HTERT RPE-1 (cell line): Measurements from ENCODE around the gene ING2.

ENCODE experiments used
- in situ Hi-C: fragments of 300-500 bp; cut with MboI; formaldehyde crosslinking; loops from 4 replicates; pipeline ENCODE4 v1.14.3; 2020; ENCODE audit warnings: low sequenced_read_pairs

The ING2 gene

DNA sequence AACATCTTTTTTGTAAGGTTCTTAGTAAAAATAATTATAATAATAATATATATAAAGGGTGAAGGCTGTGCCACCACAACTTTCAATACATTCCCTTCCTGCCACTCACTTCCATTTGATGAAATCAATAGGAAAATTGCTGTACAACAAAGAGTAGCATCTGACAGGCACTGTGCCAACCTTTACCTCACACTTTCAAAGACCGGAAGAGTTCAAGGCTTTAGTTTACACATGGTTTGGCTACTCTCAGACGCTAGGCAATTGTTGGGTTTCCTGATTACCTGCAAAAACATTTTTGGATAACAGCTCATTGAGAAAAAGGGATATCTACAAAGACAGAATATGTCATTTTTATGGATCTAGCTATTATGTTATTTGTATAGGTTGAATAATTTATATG is 5.5 kb upstream of the ING2 start:
- in situ Hi-C loops = no loop called here

DNA sequence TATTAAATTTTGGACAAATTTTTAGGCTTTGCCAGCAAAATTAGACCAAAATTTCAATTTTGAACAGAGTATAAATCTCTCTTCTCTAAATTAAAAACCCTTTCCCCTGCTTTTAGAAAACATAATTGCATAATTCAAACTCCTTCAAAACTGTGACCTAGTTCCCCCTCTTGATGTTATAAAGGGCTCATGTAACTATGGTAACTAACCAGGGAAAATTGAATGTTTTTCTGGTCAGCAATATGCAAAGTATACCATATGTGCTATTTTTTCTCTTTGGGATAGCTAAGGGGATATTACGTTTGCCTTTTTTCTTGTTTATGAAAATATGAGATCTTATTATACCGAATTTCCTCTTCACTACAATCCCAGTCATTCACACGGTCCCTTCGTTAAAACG is 5.1 kb upstream of the ING2 start:
- in situ Hi-C loops = no loop called here

DNA sequence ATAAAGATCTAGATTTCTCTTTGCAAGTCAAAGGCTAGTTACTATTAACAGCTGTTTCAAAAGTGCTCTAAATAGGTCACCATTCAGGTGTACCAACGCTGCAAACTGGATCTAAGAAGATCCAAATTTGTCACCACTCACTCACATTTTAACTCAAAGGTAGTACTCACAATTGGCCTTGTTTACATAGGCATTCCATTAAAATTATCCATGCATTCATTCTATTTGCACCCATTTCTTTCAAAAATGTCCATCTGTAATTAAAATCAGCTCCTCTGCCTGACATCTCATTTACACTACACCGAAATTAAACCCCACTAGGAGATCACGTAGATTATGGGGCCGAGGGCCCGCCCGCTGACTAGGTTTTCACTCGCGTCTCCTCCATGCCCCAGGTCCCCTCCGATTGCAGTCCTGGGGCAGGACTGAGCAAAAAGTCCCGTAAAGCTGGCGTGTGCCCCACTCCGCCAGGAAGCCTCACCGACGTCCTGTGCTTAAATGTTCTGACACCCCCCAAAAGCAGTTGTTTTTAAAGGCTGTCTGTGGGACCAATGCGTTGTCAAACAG is 1.3 kb upstream of the ING2 start:
- in situ Hi-C loops = no loop called here

DNA sequence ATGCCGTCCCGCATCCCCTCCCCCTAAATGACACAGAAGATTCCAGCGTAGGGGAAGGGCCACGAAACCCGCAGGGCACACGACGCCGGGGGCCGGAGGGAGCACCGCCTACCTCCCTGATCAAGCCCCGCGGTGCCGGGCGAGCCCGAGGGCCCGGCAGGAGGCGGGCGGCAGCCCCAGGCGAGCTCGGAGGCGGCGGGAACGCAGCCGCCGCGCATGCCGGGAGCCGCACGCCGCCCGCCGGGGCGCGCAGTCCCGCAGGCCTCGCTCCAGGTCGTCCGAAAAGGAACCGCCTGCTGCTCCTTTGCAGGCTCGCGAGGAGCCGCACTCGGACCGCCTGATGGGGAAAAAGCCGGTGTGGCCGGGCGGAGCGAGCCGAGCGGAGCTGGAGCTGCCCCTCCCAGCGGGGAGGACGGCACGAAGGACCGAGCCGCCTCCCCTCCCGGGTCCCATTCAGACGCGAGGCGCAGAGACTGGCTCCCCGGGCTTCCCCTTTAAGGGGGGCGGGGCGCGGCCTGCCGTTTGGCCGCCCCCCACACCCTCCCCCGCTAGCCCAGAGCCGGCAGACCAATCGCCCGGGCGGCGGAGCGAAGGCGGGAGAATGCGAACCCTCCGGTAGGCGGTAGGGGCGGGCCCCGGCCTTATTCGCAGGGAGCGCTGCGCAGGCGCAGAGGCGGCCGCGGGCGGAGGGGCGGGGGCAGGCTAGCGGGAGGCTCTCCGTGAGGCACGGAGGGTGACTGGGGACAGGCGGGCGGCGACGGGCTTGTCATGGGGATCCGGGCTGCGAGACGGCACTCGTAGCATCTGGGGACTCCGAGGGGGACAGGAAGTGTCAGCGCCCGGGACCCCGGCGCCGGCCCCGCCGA is 561 bp upstream of the ING2 start:
- in situ Hi-C loops = no loop called here

DNA sequence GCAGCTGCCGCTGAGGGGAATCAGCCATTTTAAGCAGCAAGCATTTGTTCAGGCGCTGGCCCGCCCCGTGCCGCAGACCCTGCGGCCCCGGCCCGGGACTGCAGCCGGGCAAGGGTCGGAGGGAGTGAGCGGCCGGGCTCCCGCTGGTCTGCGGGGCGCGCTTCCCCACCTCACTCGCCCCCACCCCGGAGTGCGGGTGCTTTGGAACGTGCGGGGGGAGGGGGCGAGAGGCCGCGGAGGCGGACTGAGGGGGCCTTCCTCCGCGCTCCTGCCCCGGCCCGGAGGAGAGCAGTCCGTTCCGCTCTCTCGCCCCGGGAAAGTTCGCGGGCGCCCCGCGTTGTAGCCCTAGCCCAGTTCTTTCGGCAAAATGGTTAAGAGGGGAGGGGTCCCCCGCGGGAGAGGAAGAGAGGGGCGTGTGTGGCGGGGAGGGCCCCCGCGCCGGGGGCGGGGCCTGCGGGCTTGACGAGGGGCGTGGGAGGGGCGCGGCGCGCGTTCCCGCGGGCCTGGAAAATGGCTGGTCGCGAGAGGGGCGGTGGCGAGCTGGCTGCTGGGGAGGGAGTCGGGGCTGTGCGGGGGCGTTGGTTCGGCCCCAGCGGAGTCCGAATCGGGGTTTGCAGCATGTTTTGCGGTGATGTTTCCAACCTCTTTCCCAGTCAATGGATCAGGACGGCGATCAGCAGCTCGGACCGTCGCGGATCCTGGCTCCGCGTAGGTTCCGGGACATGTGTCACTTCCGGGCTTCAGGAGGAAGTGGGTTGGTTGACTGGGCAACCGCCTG is 942 bp downstream of the ING2 start:
- in situ Hi-C loops = no loop called here

DNA sequence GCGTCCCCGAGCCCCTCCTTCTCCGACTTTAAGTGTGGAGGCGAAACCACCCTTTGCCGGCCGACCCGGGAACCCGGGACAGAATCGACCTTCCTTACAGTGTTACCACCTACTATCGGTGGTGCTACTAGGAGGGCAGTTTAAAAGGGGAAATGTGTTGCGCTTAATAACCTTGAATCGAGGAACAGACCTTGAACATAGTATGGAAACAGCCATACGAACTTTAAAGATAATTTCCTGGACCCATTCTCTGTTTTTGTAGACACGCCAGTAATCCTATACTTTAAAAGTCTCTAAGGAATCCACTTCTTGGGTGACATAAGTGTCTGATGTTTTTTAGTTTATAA is 1.5 kb downstream of the ING2 start:
- in situ Hi-C loops = no loop called here

DNA sequence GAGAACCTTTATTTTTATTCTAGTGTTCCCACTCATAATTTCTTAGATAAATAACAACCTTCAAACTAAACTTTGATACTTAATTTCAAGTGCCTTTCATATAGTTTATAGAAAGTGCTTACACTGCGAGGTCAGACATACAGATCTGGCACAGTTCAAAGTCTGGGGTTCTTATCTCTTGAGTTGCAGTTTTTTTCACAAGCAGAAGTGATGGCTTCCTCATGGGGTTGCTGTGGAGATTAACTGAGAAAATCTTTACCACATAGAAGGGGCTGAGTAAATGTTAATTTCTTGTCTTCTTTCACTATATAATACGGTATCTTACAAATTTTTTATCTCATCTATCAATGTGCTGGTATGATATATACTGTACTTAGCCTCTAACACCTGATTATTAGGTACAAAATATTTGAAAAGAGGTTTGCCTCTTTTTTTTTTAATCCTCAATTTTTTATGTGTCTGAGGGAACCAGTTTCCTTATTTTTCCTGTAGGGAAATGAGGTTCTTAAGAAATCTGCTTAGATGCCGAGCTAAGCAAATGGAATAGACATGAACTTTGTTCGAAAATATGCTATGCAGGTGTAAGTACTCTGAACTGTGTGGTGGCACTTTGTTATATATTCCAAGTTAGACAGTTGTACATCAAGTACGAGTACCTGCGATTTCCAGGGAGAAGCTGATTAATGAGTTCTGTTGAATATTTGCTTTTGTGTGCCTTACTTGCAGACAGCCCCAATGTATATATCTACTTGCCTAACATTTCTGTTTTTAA is 3.3 kb downstream of the ING2 start:
- in situ Hi-C loops = no loop called here

DNA sequence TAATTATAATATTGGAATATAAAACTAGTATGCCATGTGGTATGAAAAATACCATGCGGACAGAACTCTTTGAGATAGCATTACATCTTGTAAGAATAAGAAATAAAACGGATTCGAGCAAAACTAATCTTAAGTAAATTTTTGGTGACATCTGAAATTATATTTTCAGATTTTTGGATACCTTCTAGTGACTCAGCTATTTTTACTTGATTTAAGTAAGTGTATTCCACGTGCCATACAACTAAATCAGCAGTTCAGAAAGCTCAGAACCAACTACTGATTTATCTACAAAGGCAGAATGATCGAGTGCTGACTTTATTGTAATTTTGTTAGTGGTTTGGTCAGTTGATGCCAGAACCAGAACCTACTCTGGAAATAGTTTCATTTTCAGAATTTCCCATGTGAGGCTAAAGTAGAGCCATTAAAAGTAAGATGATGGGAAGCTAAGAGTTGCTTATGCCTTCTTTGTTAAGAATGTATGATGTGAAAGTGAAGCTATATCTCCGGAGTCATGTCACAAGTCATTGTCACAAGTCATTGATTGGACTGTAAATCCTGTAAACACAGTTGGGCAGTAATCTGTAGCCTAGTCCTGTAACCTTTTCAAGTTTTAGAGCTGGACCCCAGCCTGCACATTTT is 4.0 kb downstream of the ING2 start:
- in situ Hi-C loops = no loop called here

DNA sequence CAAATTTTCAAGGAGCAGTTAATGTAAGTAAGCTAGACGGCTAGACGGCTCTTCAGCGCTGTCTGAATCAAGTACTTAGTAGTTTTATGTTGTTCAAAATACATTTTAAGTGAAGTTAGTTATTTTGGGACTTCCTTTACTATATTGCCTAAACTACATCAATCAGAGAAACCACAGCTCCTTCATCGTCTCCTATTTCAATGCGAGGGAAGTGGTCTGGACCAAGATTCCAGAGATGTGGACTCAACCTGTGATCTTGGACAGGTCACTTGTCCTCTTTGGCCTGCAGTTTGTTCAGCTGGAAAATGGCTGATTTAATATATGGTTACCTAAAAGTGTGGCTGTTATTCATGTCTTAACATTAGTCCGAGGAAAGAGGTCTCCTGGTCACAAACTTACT is 10.6 kb downstream of the ING2 start:
- in situ Hi-C loops = no loop called here

DNA sequence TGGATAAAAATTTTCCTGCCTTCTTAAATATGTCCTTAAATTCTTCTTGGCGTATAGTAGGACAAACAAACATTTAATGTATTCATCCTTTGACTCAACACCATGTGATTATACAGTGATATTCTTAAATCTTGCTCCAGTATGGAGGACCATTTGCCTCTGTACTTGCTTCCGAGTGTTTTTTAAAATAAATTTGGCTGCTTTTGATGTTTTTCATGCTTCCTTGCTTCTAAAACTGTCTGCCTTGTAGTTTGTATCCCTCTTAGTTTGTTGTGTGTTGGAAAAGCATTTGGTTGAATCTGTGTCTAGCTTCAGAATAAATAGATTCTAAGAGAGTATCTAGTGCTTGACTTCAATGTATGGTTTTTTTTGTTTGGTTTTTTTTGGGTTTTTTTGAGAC is 12.3 kb downstream of the ING2 start:
- in situ Hi-C loops = no loop called here

DNA sequence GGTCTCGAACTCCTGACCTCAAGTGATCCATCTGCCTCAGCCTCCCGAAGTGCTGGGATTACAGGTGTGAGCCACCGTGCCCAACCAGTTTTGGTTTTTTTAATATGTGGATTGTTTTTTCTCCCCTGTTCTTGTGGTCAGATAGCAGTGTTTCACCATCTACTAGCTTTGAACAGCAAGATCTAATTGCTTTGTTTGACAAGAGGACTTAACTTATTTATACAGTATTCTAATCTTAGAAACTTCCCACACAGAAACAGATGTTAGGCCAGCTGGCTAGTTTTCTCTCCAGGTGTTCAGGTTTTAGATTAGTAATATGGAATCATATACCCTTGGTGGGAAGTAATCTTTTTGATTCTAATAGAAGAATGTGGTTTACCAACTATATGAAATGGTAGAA is 12.9 kb downstream of the ING2 start:
- in situ Hi-C loops = no loop called here

DNA sequence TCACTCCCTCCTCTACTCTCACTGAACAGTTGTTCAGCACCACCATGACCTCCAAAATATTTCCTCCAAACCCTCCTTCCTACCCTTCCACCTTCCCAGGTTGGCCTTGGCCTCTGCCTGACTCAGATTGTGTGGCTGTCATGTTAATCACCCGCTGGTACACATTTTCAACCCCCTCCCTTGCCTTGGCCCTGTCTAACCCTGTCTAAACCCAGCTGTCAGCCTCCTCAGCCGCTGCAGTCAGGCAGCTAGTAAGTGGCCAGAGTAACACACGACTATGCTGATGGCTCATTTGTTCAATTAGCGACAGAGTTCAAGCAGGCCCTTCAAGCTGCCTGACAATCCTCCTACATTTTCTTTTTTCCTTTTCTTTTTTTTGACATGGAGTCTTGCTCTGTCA is 18.0 kb downstream of the ING2 start:
- in situ Hi-C loops = no loop called here

DNA sequence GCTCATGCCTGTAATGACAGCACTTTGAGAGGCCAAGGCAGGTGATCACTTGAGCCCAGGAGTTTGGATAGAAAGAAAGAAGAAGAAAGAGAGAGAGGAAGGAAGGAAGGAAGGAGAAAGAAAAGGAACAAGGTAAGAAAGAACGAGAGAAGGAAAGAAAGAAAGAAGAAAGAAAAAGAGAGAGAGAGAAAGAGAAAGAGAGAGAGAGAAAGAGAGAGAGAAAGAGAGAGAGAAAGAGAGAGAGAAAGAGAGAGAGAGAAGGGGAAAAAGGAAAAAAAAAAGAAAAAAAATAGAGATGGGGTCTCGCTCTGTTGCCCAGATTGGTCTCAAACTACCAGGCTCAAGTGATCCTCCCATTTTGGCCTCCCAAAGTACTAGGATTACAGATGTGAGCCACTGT is 22.5 kb downstream of the ING2 start:
- in situ Hi-C loops = no loop called here

DNA sequence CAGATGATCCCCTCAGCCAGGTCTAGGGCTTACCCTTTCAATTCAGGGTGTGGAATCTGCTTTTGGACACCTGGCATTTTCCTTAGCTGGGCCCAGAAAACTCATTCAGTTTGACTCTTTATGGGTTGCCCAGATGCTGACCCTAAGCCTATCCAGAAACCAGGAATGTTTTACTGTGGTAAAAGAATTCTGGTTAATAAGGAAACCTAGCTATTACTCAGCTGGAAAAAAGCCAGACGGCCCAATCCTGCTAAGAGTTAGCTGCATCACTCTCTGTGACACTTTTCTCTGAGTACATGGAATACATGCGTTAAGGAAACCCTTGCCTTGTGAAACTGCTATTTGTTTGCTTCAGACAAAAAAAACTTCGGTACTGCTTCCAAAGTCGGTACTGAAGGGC is 28.0 kb downstream of the ING2 start:
- in situ Hi-C loops = no loop called here

DNA sequence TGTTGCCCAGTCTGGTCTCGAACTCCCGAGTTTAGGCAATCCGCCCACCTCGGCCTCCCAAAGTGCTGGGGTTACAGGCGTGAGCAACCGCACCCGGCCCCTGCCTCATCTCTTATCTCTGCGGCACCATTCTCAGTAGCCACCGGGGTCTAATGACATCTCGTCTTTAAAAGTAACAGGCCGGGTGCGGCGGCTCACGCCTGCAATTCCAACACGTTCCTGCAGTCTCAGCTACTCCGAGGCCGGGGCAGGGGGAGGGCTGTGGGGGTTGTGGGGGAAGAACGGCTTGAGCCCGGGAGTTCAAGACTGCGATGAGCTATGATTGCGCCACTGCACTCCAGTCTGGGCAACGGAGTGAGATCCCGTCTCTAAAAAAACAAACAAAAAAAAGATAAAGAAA is 28.8 kb downstream of the ING2 start:
- in situ Hi-C loops = no loop called here

DNA sequence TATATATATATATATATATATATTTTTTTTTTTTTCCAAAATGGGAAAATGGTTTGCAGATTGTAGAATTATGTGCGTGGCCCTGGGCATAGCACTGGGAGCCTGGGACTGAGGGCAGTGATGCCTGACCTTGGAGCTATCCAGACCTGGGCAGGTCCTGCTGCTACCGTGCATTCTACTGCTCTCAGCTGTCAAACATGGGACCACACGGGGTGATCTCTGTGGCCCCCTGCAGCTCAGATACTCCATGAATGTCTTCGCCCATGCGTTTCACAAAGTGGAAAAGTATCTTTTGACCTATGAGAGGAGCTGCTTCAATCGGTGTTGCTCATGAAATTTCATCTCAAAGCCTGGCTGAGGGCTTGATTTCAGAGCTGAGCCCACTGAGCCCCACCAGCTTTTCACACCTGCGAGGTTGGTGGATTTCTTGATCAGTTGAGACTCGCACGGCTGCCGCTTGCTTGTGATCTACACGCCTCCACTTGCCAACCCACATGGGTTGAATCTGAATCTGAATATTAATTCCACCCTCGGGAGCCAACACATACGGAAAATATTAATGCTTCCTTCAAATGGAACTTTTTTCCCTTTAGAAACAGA is 35.7 kb downstream of the ING2 start:
- in situ Hi-C loops = no loop called here

DNA sequence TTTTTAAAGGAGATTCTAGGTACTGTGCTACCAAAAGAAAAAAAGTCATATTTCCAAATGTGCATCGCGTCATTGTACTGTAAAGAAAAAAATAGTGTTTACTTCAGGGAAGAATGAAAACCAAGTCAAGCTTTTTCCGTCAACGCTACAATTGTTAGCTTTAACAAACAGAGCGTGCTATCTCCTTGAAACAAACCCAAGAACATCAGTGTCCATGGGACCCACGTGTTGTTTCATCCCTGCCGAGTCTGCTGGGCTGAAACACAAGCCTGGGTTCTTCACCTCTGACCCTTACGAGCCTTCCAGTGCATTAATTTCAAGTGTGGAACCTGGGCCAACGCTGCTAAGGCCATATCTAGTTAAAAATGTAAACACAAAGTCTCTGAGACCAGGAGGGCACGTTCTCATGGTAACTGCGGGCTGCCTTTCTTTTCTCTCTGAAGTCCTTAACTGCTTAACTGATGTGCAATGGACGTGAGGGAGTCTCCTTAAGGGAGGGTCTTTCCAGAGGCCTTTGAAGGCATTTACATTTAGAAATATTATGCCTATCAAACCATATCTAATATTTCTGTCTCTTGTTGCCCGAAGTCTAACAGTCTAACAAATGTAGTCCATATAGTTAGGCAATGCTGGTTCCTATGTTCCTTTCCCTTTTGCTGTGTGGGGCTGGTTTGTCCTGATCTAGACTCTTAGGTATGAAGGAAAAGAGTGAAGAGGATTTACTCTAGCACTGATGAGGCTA is 36.3 kb downstream of the ING2 start:
- in situ Hi-C loops = no loop called here

DNA sequence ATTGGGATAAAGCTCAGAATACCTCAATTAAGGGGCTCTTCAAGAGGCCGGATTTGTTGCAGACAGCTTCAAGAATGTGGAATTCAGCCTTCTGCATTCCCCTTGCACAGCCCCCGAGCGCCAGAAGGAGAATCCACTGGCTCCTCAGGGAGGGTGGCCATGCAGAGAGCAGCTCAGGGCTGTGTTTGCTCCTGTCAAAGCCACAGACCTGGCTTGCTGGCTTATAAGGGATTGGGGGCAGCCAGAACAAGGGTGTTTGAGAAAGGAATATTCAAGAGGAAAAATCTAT is 36.8 kb downstream of the ING2 start:
- in situ Hi-C loops = no loop called here

DNA sequence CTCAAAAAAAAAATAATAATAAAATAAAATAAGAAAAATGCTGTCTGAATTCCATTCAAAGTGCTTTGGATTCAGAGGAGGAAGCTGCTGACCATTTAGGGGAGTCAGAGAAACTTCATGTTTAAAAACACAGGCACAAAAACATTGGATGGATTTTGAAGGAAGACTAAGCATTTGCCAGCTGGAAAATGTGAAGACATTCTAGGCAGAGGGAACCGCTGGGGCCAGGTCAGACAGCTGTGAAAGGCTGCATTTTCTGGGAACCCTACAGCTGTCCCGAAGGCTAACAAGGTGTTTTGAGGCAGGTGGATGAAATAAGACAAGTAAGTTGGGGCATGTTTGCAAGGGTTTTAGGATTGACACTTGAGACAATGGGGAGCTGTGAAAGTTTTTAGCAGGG is 38.6 kb downstream of the ING2 start:
- in situ Hi-C loops = no loop called here

DNA sequence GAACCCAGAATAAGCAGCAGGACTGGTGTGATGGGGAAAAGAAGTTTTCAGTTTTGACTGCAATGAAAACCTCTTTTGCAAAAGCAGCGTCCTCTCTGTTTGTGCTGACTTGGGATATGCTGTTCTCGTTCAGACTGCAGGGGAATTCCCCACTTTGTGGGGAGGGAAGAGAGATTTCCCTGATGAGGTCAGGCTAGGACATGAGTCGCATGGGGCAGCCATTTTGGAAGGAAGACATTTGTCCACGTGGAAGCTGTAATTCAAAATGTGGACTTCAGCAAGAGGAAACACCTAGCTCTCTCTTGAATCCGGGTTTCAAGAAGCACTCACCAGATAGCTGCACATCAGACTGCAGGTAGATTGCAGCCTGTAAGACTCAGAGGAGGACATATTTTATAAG is 39.3 kb downstream of the ING2 start:
- in situ Hi-C loops = no loop called here
